Gastrocnemius medialis (tissue), 4 donors: Measurements from ENCODE around the gene PBX3.

Experiments used
- POLR2A ChIP-seq, 2 donors: fragments of 450-650 bp; IDR thresholded peaks; one replicate each; pipeline ENCODE4 v1.6.1; 2017; ENCODE audit warnings: antibody characterized with exemption in 2 of 2, mild to moderate bottlenecking in 2 of 2, moderate library complexity in 2 of 2
- TF ChIP-seq, protein P1 (sequence below), 5 experiments: fragments of 450-650 bp in 3 of 5; fragments of 200-600 bp in 2 of 5; sonication (generic) in 2 of 5; IDR thresholded peaks in 4 of 5; conservative IDR thresholded peaks in 1 of 5; 1 replicate in 4 of 5; 2 replicates in 1 of 5; pipeline ENCODE4 v1.5.1; 2016 to 2019; ENCODE audit warnings: antibody characterized with exemption in 5 of 5, mild to moderate bottlenecking in 3 of 5, moderate library complexity in 3 of 5

GRCh38 chr9:125805586-125805985 is 58.4 kb downstream of the PBX3 start:
- TF ChIP-seq, protein P1, sequence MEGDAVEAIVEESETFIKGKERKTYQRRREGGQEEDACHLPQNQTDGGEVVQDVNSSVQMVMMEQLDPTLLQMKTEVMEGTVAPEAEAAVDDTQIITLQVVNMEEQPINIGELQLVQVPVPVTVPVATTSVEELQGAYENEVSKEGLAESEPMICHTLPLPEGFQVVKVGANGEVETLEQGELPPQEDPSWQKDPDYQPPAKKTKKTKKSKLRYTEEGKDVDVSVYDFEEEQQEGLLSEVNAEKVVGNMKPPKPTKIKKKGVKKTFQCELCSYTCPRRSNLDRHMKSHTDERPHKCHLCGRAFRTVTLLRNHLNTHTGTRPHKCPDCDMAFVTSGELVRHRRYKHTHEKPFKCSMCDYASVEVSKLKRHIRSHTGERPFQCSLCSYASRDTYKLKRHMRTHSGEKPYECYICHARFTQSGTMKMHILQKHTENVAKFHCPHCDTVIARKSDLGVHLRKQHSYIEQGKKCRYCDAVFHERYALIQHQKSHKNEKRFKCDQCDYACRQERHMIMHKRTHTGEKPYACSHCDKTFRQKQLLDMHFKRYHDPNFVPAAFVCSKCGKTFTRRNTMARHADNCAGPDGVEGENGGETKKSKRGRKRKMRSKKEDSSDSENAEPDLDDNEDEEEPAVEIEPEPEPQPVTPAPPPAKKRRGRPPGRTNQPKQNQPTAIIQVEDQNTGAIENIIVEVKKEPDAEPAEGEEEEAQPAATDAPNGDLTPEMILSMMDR (IDR thresholded peaks at IDR 0.05 in 4 of 5, conservative IDR thresholded peaks at IDR 0.05 in 1 of 5), result no peak
- TF ChIP-seq POLR2A (IDR thresholded peaks at IDR 0.05), result no peak
